IPS-11a (cell line): ENCODE results near the gene SAMD1.

Source experiments
- H3K4me3 ChIP-seq: one replicate; pipeline ENCODE4 v1.5.1; 2013; ENCODE audit warnings: low read depth, low read length, control low read depth

SAMD1 gene

GRCh38 chr19:14039181-14039580, 51.4 kb downstream of the SAMD1 start:
- H3K4me3 ChIP-seq: no peak overlapping the region
